Kidney (tissue), 14 donors: ENCODE results near the gene HOXC9. TPM values are rescaled to one million over a fixed set of nuclear protein-coding genes. Genes with fewer than 3 reads are reported as not detected.

Experiments
- DNase-seq, 5 donors: peaks; one replicate each; pipeline ENCODE4 v3.0.0-alpha.2; 2013 to 2020
- FAIRE-seq: peaks from 2 replicates; lab custom pipeline; 2012; peaks lifted over from hg19 to GRCh38; lab: Jason Lieb, UNC
- H3K27ac ChIP-seq, 2 donors: one replicate each; pipeline ENCODE4 v1.7.0; 2013; ENCODE audit warnings: low read depth in 2 of 2, low read length in 2 of 2, inconsistent platforms in 1 of 2
- H3K27me3 ChIP-seq: one replicate; pipeline ENCODE4 v1.7.1; 2013; ENCODE audit warnings: low read length, inconsistent platforms; ENCODE audit not compliant: control insufficient read depth, insufficient read depth
- H3K36me3 ChIP-seq, 3 donors: one replicate each; pipeline versions ENCODE4 v1.7.0 to v1.7.1; 2013; ENCODE audit warnings: low read length in 3 of 3, control low read depth in 1 of 3, inconsistent platforms in 1 of 3; ENCODE audit not compliant: insufficient read depth in 3 of 3, control insufficient read depth in 2 of 3
- H3K4me1 ChIP-seq, 3 donors: one replicate each; pipeline versions ENCODE4 v1.7.0 to v1.7.1; 2013; ENCODE audit warnings: low read length in 3 of 3, inconsistent platforms in 1 of 3, low read depth in 1 of 3; ENCODE audit not compliant: control insufficient read depth in 2 of 3, insufficient read depth in 2 of 3
- H3K4me3 ChIP-seq, 3 donors: one replicate each; pipeline versions ENCODE4 v1.7.0 to v1.8.1; 2013; ENCODE audit warnings: low read length in 3 of 3, control low read depth in 1 of 3, inconsistent platforms in 1 of 3
- H3K9ac ChIP-seq, 3 donors: one replicate each; pipeline versions ENCODE4 v1.7.0 to v1.7.1; 2013; ENCODE audit warnings: low read length in 3 of 3, control low read depth in 1 of 3, inconsistent platforms in 1 of 3
- H3K9me3 ChIP-seq, 3 donors: one replicate each; pipeline versions ENCODE4 v1.7.0 to v1.7.1; 2013; ENCODE audit warnings: low read length in 3 of 3, control low read depth in 1 of 3, inconsistent platforms in 1 of 3; ENCODE audit not compliant: control insufficient read depth in 2 of 3, insufficient read depth in 1 of 3
- intact Hi-C: fragments of 100-400 bp; cut with DNase I; formaldehyde crosslinking; loops from one replicate; pipeline ENCODE4 v1.11.1; 2022
- polyA plus RNA-seq: library from polyadenylated mRNA; stranded (reverse); fragments of 350-450 nt; fragmentation: Illumina TruSeq; extraction: RNeasy Lipid Tissue Mini Kit (QIAGEN cat#74804); gene quantifications from one replicate; pipeline ENCODE4 v1.2.3, GENCODE V29; 2014; ENCODE audit warnings: low read depth, low replicate concordance; ENCODE audit not compliant: insufficient read depth
- total RNA-seq: library from RNA; stranded (reverse); fragmentation: NEBNext Ultra II Directional; extraction: Animal tissue kit (Norgen Biotek cat#: 25700); gene quantifications from one replicate; pipeline ENCODE4 v1.2.1, GENCODE V29; 2021
- TF ChIP-seq, protein P1 (sequence below): IDR thresholded peaks from 3 replicates; pipeline ENCODE4 v1.5.1; 2012; ENCODE audit warnings: mild to moderate bottlenecking, moderate library complexity, borderline replicate concordance; ENCODE audit not compliant: insufficient read depth; ENCODE audit errors: extremely low read depth
- donor health status: control.
- donor health status: control.
- donor health status: control.
- donor health status: control.
- donor health status: control.
- donor health status: DM: yes; HTN: yes; CAD: no.
- donor health status: Normal renal cell carcinoma (clear cell type).

The HOXC9 gene
- total and polyA plus RNA-seq, 2 donors from 2014 or later, result 11.7 to 16.5 TPM

GRCh38 chr12:53972722-53973235 is 27.2 kb upstream of the HOXC9 start, which contains the start of gene HOXC11:
Gene HOXC11, plus strand, starts transcription at chr12:53973126. Its CDS starts 116 bp downstream, at chr12:53973242.
- Histone ChIP-seq H3K36me3 (no peaks in the 10 kb centered on the region), H3K27me3 (peaks cover 27% of the 10 kb centered on the region), H3K9me3 (no peaks in the 10 kb centered on the region), H3K27ac (no peak within 1 kb of the TSS), H3K9ac (peak within 1 kb of the TSS in 1 of 3 donors; percentile 30), H3K4me1 (peaks cover 0 to 3% (median 3%) of the 10 kb centered on the region in 3 donors), H3K4me3 (peak within 1 kb of the TSS in 2 of 3 donors; percentile 47 to 49)
- TF ChIP-seq, protein P1, sequence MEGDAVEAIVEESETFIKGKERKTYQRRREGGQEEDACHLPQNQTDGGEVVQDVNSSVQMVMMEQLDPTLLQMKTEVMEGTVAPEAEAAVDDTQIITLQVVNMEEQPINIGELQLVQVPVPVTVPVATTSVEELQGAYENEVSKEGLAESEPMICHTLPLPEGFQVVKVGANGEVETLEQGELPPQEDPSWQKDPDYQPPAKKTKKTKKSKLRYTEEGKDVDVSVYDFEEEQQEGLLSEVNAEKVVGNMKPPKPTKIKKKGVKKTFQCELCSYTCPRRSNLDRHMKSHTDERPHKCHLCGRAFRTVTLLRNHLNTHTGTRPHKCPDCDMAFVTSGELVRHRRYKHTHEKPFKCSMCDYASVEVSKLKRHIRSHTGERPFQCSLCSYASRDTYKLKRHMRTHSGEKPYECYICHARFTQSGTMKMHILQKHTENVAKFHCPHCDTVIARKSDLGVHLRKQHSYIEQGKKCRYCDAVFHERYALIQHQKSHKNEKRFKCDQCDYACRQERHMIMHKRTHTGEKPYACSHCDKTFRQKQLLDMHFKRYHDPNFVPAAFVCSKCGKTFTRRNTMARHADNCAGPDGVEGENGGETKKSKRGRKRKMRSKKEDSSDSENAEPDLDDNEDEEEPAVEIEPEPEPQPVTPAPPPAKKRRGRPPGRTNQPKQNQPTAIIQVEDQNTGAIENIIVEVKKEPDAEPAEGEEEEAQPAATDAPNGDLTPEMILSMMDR, result no peak
- intact Hi-C loops, result no loop called here
- DNase-seq, result no peak
- FAIRE-seq, result no peak

DNA sequence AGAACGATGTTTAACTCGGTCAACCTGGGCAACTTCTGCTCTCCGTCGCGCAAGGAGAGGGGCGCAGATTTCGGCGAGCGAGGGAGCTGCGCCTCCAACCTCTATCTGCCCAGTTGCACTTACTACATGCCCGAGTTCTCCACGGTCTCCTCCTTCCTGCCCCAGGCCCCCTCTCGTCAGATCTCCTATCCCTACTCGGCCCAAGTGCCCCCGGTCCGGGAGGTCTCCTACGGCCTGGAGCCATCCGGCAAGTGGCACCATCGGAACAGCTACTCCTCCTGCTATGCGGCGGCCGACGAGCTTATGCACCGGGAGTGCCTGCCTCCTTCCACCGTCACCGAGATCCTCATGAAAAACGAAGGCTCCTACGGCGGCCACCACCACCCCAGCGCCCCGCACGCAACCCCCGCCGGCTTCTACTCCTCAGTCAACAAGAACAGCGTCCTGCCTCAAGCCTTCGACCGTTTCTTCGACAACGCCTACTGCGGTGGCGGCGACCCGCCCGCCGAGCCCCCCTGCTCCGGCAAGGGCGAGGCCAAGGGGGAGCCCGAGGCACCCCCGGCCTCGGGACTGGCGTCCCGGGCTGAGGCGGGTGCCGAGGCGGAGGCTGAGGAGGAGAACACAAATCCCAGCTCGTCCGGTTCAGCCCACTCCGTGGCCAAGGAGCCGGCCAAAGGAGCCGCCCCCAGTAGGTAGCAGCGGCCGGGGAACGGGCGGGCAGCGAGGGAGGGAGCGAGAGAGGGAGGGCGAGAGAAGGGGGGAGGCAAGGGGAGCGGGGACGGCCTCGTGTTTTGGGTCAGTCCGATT is 26.5 kb upstream of the HOXC9 start:
- TF ChIP-seq, protein P1, result no peak
- Histone ChIP-seq H3K27ac (no peak overlapping the region), H3K4me1 (peaks cover 0 to 7% (median 3%) of the 10 kb centered on the region in 3 donors), H3K9ac (no peak overlapping the region), H3K9me3 (no peaks in the 10 kb centered on the region), H3K4me3 (peak overlapping the region in 2 of 3 donors; percentile 47 to 49), H3K36me3 (no peaks in the 10 kb centered on the region), H3K27me3 (peaks cover 23% of the 10 kb centered on the region)
- intact Hi-C loops, result no loop called here
- FAIRE-seq (no peak), DNase-seq (peak in 3 of 5 donors; percentile 66 to 90 (median 69))

GRCh38 chr12:53974084-53975063 is 25.6 kb upstream of the HOXC9 start, which contains the start of gene HOTAIR:
Gene HOTAIR, minus strand, starts transcription at chr12:53974954.
- intact Hi-C loops, result no loop called here
- Histone ChIP-seq H3K27ac (no peak within 1 kb of the TSS), H3K4me1 (peaks cover 0 to 7% (median 5%) of the 10 kb centered on the region in 3 donors), H3K9ac (peak within 1 kb of the TSS in 1 of 3 donors; percentile 46), H3K27me3 (peaks cover 20% of the 10 kb centered on the region), H3K9me3 (no peaks in the 10 kb centered on the region), H3K4me3 (peak within 1 kb of the TSS; percentile 33 to 63 (median 49)), H3K36me3 (no peaks in the 10 kb centered on the region)
- FAIRE-seq (no peak), DNase-seq (peak in 4 of 5 donors; percentile 81 to 86 (median 84))
- TF ChIP-seq, protein P1, result peak; percentile 4
